ENCODE results near the gene ALG12.

The ALG12 gene

GRCh38 chr22:49913446-49913845 is 4.8 kb downstream of the ALG12 start:
- DNase-seq (ENCODE audit: insufficient read length, low spot score): no peak
- no peak for TF ChIP-seq CTCF (IDR thresholded peaks at IDR 0.05; ENCODE audit: insufficient read depth, missing control alignments)
- no peak for FAIRE-seq

GRCh38 chr22:49913026-49913425 is 5.2 kb downstream of the ALG12 start:
- DNase-seq (ENCODE audit: insufficient read length, low spot score) (no peak), FAIRE-seq (no peak)
- TF ChIP-seq CTCF (IDR thresholded peaks at IDR 0.05; ENCODE audit: insufficient read depth, missing control alignments): no peak

- no peak for TF ChIP-seq CTCF (IDR thresholded peaks at IDR 0.05; ENCODE audit: insufficient read depth, missing control alignments)
- no peak for DNase-seq (ENCODE audit: insufficient read length, low spot score)
- FAIRE-seq: no peak
Observed at GRCh38 chr22:49911881-49912625, 6.2 kb downstream of the ALG12 start.

- no peak for TF ChIP-seq CTCF (IDR thresholded peaks at IDR 0.05; ENCODE audit: insufficient read depth, missing control alignments)
- FAIRE-seq (no peak), DNase-seq (ENCODE audit: insufficient read length, low spot score) (no peak)
Observed at GRCh38 chr22:49910229-49911155, 7.7 kb downstream of the ALG12 start.

- DNase-seq (ENCODE audit: insufficient read length, low spot score) (no peak), FAIRE-seq (no peak)
- TF ChIP-seq CTCF (IDR thresholded peaks at IDR 0.05; ENCODE audit: insufficient read depth, missing control alignments): no peak
Observed at GRCh38 chr22:49909476-49910205, 8.6 kb downstream of the ALG12 start.

GRCh38 chr22:49907807-49908206 is 10.4 kb downstream of the ALG12 start:
- DNase-seq (ENCODE audit: insufficient read length, low spot score) (no peak), FAIRE-seq (no peak)
- no peak for TF ChIP-seq CTCF (IDR thresholded peaks at IDR 0.05; ENCODE audit: insufficient read depth, missing control alignments)

Measured in D721Med (cell line).